GM18526 (cell line): ENCODE results near the gene COX4I2.

ENCODE experiments used
- POLR2A ChIP-seq: IDR thresholded peaks from 3 replicates; pipeline ENCODE4 v1.6.1; 2011; ENCODE audit not compliant: insufficient read length; ENCODE audit errors: extremely low read depth

Gene COX4I2

DNA sequence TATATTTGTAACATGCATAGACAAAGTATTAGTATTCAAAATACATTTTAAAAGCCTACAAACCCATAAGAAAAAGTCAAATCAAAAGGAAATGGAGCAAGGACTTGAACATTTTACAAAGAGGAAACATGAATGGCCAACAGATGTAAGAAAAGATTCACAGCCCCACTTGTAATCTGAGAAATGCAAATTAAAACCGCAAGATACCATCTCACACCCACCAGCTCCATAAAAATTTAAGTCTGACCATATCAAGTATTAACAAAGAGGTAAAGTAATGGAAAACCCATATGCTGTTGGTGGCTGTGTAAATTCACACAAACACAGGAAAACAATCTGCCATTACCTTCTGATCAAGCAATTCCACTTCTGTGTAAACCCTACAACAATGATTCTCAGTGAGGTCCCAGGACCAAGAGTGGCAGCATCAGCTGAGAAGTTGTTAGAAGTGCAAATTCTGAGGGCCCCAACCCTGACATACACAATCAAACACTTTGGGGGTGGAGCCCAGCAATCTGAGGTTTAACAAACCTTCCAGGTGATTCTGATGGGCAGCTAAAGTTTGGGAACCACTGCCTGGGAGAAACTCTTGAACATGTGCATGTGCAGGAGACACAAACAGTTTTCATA, 54.0 kb downstream of the COX4I2 start:
- TF ChIP-seq POLR2A = no peak

DNA sequence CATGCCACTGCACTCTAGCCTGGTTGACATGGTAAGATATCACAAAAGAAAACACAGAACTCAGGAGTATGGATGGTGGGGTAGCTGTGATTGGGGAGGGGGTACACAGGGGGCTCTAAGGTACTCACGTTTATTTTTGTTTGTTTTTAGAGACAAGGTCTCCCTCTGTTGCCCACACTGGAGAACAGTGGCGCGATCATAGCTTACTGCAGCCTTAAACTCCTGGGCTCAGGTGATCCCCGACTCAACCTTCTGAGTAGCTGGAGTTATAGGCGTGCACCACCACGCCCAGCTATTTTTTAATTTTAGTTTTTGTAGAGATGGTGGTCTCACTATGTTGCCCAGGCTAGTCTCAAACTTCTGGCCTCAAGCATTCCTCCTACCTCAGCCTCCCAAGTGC, 55.7 kb downstream of the COX4I2 start:
- no peak for TF ChIP-seq POLR2A

DNA sequence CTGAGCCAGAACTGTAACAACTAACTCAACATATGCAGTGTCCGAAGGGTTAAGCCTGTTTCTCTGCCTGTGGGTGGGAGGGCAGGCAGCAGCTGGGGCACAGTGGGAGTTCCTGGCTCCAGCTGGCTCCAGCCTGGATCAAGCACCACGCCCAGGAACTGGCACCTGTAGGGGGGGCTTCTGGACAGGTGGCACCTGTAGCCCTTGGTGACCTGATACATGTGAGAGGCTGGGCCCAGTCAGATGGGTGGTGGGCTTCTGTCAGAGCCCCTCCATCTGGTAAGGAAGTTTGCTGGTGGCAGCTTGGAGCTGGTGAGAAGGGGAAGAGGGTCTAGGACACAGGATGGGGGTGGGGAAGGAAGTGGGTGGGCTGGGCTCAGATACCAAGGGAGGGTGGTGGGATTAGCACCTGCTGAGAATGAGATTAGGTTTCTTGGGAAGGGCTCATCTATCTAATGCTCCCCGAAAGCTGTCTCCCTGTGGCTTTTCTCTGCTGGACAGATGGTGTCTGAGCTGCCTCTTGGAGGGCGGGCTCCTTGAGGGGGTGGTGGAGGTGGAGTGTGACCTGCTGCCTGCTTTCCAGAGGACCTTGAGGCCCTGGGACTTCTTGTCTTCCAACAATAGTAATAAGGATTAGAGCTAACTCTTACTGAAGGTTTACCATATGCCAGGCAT, 56.4 kb downstream of the COX4I2 start:
- no peak for TF ChIP-seq POLR2A
